Esophagus muscularis mucosa (tissue), 4 donors: Measurements from ENCODE around the gene LYRM1.

Experiments
- CTCF ChIP-seq, 3 experiments: fragments of 200-600 bp in 2 of 3; fragments of 450-650 bp in 1 of 3; sonication (generic) in 2 of 3; IDR thresholded peaks; one replicate each; pipeline ENCODE4 v1.5.1; 2017 to 2019; ENCODE audit warnings: antibody characterized with exemption in 3 of 3, mild to moderate bottlenecking in 2 of 3, moderate library complexity in 1 of 3
- EP300 ChIP-seq: sonication (generic); formaldehyde crosslinking; IDR thresholded peaks from one replicate; pipeline ENCODE4 v1.6.1; 2017; ENCODE audit warnings: antibody characterized with exemption
- POLR2A ChIP-seq: fragments of 450-650 bp; IDR thresholded peaks from one replicate; pipeline ENCODE4 v1.6.1; 2017; ENCODE audit warnings: antibody characterized with exemption, moderate library complexity, mild to moderate bottlenecking, low read depth
- POLR2AphosphoS5 ChIP-seq, 2 donors: sonication (generic); formaldehyde crosslinking; IDR thresholded peaks; one replicate each; pipeline ENCODE4 v1.6.1; 2017; ENCODE audit warnings: antibody characterized with exemption in 2 of 2

GRCh38 chr16:20859229-20859628, 41.3 kb upstream of the LYRM1 start:
- TF ChIP-seq CTCF (IDR thresholded peaks at IDR 0.05): no peak
- TF ChIP-seq POLR2A: no peak
- no peak for TF ChIP-seq POLR2AphosphoS5 (IDR thresholded peaks at IDR 0.05)
- TF ChIP-seq EP300: no peak
